Measurements from ENCODE around the gene NIPAL3.
"Not testable (repeated sequence)": the region's sequence is repeated elsewhere in the genome, so short reads cannot be mapped to it uniquely, and the experiment has no call there.

NIPAL3 gene

DNA sequence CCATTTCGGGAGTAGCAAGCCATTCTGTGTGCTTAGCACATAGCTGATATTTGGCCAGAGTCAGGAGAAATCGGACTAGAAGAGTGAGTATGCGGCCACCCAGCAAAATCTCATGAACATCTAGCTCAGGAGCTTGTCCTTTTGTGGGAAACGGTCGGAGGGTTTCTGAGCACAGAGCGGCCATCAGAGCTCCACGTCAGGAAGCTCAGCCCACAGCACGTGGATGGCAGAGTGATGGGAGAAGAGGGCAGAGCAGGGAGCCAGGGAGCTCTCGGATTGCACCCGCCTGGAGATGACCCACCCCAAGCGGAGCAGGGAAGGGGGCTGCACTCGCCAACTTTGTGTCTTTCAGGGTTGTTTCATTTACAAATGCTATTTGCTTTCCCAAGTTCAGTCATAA lies 100.9 kb downstream of the NIPAL3 start:
- no peak for DNase-seq (ENCODE audit: low read depth in 2 of 2)

DNA sequence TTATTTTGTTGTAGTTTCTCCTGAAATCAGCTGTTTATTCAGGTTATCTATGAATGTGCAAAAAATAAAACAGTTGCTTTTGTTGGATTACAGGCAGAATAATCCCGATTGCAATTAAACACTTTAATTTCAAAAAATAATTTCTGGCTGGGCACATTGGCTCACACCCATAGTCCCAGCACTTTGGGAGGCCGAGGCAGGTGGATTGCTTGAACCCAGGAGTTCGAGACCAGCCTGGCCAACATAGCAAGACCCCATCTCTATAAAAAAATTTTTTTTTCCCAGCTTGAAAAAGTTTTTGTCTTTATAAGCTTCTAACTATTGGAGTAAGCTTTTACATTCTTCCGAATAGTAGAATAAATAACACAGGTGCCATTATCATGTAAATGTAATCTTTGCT lies 102.3 kb downstream of the NIPAL3 start:
- DNase-seq (ENCODE audit: low read depth in 2 of 2), result no peak

DNA sequence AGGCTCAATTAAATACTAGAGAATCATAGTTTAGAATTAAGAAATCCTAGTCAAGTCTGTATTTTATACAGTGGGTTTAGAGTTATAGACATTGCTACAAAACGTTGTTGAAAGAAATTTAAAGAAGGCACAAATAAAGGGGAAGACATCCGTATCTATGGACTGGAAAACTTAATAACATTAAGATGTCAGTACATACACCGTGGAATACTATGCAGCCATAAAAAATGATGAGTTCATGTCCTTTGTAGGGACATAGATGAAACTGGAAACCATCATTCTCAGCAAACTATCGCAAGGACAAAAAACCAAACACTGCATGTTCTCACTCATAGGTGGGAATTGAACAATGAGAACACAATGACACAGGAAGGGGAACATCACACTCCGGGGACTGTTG lies 104.7 kb downstream of the NIPAL3 start:
- DNase-seq (ENCODE audit: low read depth in 2 of 2), result not testable (repeated sequence)
